WTC11 (cell line): Measurements from ENCODE around the gene ZNF333. TPM values are rescaled to one million over a fixed set of nuclear protein-coding genes. Genes with fewer than 3 reads are reported as not detected.
A peak's percentile ranks its signal among the peaks of the same experiment; 100 is the strongest.

Experiments used
- ATAC-seq: fragments of 200-7000 bp; cut with Tn5 transposase; 2 replicates; pipeline ENCODE4 v1.10.0; 2021; ENCODE audit warnings: mild to moderate bottlenecking, moderate library complexity
- CTCF ChIA-PET: fragments of 300-600 bp; sonication (Branson Sonifier 250); formaldehyde crosslinking; loops from one replicate; lab custom pipeline; 2021; ENCODE audit warnings: antibody characterized with exemption; lab: Charles Lee
- POLR2A ChIA-PET: fragments of 350-600 bp; sonication (Branson Sonifier 250); formaldehyde crosslinking; loops from one replicate; lab custom pipeline; 2021; ENCODE audit warnings: antibody characterized with exemption; lab: Charles Lee
- DNase-seq: peaks from one replicate; pipeline ENCODE4 v3.0.0; 2021; ENCODE audit warnings: low spot score
- H3K27ac Mint-ChIP-seq: 2 replicates; pipeline ENCODE4 v1.8.0; 2021; ENCODE audit warnings: mixed read lengths
- H3K27me3 Mint-ChIP-seq: 2 replicates; pipeline ENCODE4 v1.8.0; 2021; ENCODE audit warnings: low read depth, mild to moderate bottlenecking, moderate library complexity, mixed read lengths
- H3K36me3 Mint-ChIP-seq: 2 replicates; pipeline ENCODE4 v1.8.0; 2021; ENCODE audit warnings: mixed read lengths
- H3K4me1 Mint-ChIP-seq: 2 replicates; pipeline ENCODE4 v1.8.0; 2022; ENCODE audit warnings: mixed read lengths
- H3K4me3 Mint-ChIP-seq: 2 replicates; pipeline ENCODE4 v1.8.0; 2021; ENCODE audit warnings: mild to moderate bottlenecking, moderate library complexity, mixed read lengths
- H3K9me3 Mint-ChIP-seq: 2 replicates; pipeline ENCODE4 v1.8.0; 2021; ENCODE audit warnings: mixed read lengths
- ATF1 ChIP-seq: sonication (generic); formaldehyde crosslinking; IDR thresholded peaks from 2 replicates; pipeline ENCODE4 v1.8.1; 2023; ENCODE audit warnings: mild to moderate bottlenecking, moderate library complexity, missing genetic modification reagents
- ATF2 ChIP-seq: sonication (generic); formaldehyde crosslinking; IDR thresholded peaks from 2 replicates; pipeline ENCODE4 v1.8.1; 2022; ENCODE audit warnings: low read depth, missing genetic modification reagents, borderline replicate concordance
- CREB1 ChIP-seq: sonication (generic); formaldehyde crosslinking; IDR thresholded peaks from 2 replicates; pipeline ENCODE4 v1.8.0; 2023; ENCODE audit warnings: mild to moderate bottlenecking, missing genetic modification reagents
- ELF4 ChIP-seq: sonication (generic); formaldehyde crosslinking; IDR thresholded peaks from 2 replicates; pipeline ENCODE4 v1.8.1; 2022; ENCODE audit warnings: low read depth, mild to moderate bottlenecking, moderate library complexity, missing genetic modification reagents
- ESRRA ChIP-seq: sonication (generic); formaldehyde crosslinking; IDR thresholded peaks from 2 replicates; pipeline ENCODE4 v1.8.1; 2022; ENCODE audit warnings: mild to moderate bottlenecking, missing genetic modification reagents, borderline replicate concordance
- FOXP1 ChIP-seq: sonication (generic); formaldehyde crosslinking; IDR thresholded peaks from 2 replicates; pipeline ENCODE4 v1.8.0; 2022; ENCODE audit warnings: missing genetic modification reagents, mild to moderate bottlenecking, moderate library complexity, borderline replicate concordance
- GRHL2 ChIP-seq: fragments of 250-450 bp; sonication (Bioruptor Pico); IDR thresholded peaks from 2 replicates; pipeline ENCODE4 v1.8.0; 2022; ENCODE audit warnings: mild to moderate bottlenecking, moderate library complexity; ENCODE audit not compliant: insufficient replicate concordance, severe bottlenecking
- HMGA2 ChIP-seq: fragments of 250-450 bp; sonication (Bioruptor Pico); IDR thresholded peaks from 2 replicates; pipeline ENCODE4 v1.4.0; 2021; ENCODE audit warnings: mild to moderate bottlenecking, moderate library complexity
- IRF1 ChIP-seq: sonication (generic); formaldehyde crosslinking; IDR thresholded peaks from 2 replicates; pipeline ENCODE4 v1.8.0; 2023; ENCODE audit warnings: missing genetic modification reagents
- KAT7 ChIP-seq: sonication (generic); formaldehyde crosslinking; IDR thresholded peaks from 2 replicates; pipeline ENCODE4 v1.8.1; 2023; ENCODE audit warnings: missing genetic modification reagents, mild to moderate bottlenecking, borderline replicate concordance
- MAX ChIP-seq: sonication (generic); formaldehyde crosslinking; IDR thresholded peaks from 2 replicates; pipeline ENCODE4 v1.8.0; 2022; ENCODE audit warnings: mild to moderate bottlenecking, missing genetic modification reagents
- PRRX2 ChIP-seq: fragments of 250-450 bp; sonication (Bioruptor Pico); IDR thresholded peaks from 2 replicates; pipeline ENCODE4 v1.8.0; 2021; ENCODE audit warnings: mild to moderate bottlenecking
- SMAD3 ChIP-seq: sonication (generic); formaldehyde crosslinking; IDR thresholded peaks from 2 replicates; pipeline ENCODE4 v1.8.0; 2022; ENCODE audit warnings: missing genetic modification reagents, mild to moderate bottlenecking, borderline replicate concordance
- USF1 ChIP-seq: sonication (generic); formaldehyde crosslinking; IDR thresholded peaks from 2 replicates; pipeline ENCODE4 v1.8.0; 2022; ENCODE audit warnings: mild to moderate bottlenecking, missing genetic modification reagents
- ZNF138 ChIP-seq: sonication (generic); formaldehyde crosslinking; conservative IDR thresholded peaks from 2 replicates; pipeline ENCODE4 v1.8.1; 2022; ENCODE audit warnings: mild to moderate bottlenecking, moderate library complexity, missing genetic modification reagents
- ZNF232 ChIP-seq: sonication (generic); formaldehyde crosslinking; IDR thresholded peaks from 2 replicates; pipeline ENCODE4 v1.8.0; 2022; ENCODE audit warnings: mild to moderate bottlenecking, missing genetic modification reagents
- ZNF396 ChIP-seq: fragments of 250-450 bp; sonication (Bioruptor Pico); IDR thresholded peaks from 2 replicates; pipeline ENCODE4 v1.8.0; 2021; ENCODE audit warnings: mild to moderate bottlenecking, moderate library complexity, borderline replicate concordance
- ZNF416 ChIP-seq: fragments of 250-450 bp; sonication (Bioruptor Pico); IDR thresholded peaks from 2 replicates; pipeline ENCODE4 v1.9.0; 2021; ENCODE audit warnings: mild to moderate bottlenecking, inconsistent platforms
- total RNA-seq: library from RNA; stranded (reverse); gene quantifications from 3 replicates; pipeline ENCODE4 v1.2.3, GENCODE V29; 2021
- TF ChIP-seq, protein P1 (sequence below): fragments of 250-450 bp; sonication (Bioruptor Pico); IDR thresholded peaks from 2 replicates; pipeline ENCODE4 v1.9.0; 2021; ENCODE audit warnings: mild to moderate bottlenecking
- TF ChIP-seq, protein P2 (sequence below): sonication (generic); formaldehyde crosslinking; IDR thresholded peaks from 2 replicates; pipeline ENCODE4 v1.8.1; 2023; ENCODE audit warnings: mild to moderate bottlenecking, missing genetic modification reagents
- TF ChIP-seq, protein P3 (sequence below): fragments of 250-450 bp; sonication (Bioruptor Pico); conservative IDR thresholded peaks from 2 replicates; pipeline ENCODE4 v1.9.0; 2021; ENCODE audit warnings: mild to moderate bottlenecking

Gene ZNF333
- total RNA-seq, 1 experiment from 2014 or later = 16.2 TPM

DNA sequence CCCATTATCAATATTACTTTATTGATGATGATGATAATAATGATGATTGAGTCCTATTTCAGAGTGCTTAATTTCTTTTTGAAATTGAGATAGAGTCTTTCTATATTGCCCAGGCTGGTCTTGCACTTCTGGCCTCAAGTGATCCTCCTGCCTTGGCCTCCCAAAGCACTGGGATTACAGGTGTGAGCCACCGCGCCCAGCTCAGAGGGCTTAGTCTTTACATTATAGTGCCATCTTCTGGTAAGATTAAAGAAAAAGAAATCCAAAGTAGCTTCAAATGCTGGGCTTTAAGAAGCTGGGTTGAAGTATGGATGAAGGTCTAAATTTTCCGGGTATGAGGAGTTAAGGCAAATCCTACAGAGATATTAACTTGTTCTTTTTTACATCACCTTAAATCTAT is 3.4 kb upstream of the ZNF333 start:
- Mint-ChIP-seq H3K9me3 (0 out of 2 replicates have a peak, but pooled peaks cover 4% of the 10 kb centered on the region), H3K4me3 (no peak overlapping the region), H3K27me3 (peaks cover 19% of the 10 kb centered on the region), H3K4me1 (peaks cover 11% of the 10 kb centered on the region), H3K36me3 (no peaks in the 10 kb centered on the region), H3K27ac (no peak overlapping the region)
- ChIA-PET CTCF (interaction anchor here (0.5 to 9.4 kb wide), 27 partner anchors 12 to 406 kb away, joined by 3 to 224 read pairs (median 4); partner anchors contain the start of genes ADGRE3 and NDUFB7), POLR2A (no interaction called here)
- no peak for ATAC-seq
- TF ChIP-seq ATF2 (CRISPR knock-in tag) (no peak), GRHL2 (CRISPR knock-in tag) (no peak), MAX (no peak), USF1 (CRISPR knock-in tag) (no peak), ZNF138 (CRISPR knock-in tag) (no peak), ZNF396 (CRISPR knock-in tag) (no peak), ESRRA (CRISPR knock-in tag) (no peak), ZNF232 (no peak)
- TF ChIP-seq, protein P1, sequence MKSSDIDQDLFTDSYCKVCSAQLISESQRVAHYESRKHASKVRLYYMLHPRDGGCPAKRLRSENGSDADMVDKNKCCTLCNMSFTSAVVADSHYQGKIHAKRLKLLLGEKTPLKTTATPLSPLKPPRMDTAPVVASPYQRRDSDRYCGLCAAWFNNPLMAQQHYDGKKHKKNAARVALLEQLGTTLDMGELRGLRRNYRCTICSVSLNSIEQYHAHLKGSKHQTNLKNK (CRISPR knock-in tag) = no peak
- TF ChIP-seq, protein P2, sequence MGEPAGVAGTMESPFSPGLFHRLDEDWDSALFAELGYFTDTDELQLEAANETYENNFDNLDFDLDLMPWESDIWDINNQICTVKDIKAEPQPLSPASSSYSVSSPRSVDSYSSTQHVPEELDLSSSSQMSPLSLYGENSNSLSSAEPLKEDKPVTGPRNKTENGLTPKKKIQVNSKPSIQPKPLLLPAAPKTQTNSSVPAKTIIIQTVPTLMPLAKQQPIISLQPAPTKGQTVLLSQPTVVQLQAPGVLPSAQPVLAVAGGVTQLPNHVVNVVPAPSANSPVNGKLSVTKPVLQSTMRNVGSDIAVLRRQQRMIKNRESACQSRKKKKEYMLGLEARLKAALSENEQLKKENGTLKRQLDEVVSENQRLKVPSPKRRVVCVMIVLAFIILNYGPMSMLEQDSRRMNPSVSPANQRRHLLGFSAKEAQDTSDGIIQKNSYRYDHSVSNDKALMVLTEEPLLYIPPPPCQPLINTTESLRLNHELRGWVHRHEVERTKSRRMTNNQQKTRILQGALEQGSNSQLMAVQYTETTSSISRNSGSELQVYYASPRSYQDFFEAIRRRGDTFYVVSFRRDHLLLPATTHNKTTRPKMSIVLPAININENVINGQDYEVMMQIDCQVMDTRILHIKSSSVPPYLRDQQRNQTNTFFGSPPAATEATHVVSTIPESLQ = no peak
- DNase-seq = peak; percentile 25

- peaks cover 6% of the 10 kb centered on the region; the same call in 1 of the 2 replicates for H3K4me1 Mint-ChIP-seq
- ChIA-PET CTCF (interaction anchor here (0.5 to 2.0 kb wide), 2 partner anchors 121 to 397 kb away, joined by 3 to 8 read pairs; no protein-coding TSS in a partner anchor), POLR2A (no interaction called here)
- no peak for DNase-seq
- H3K36me3 Mint-ChIP-seq = peaks cover 31% of the 10 kb centered on the region
- H3K4me3 Mint-ChIP-seq = no peak overlapping the region
- no peak overlapping the region for H3K27ac Mint-ChIP-seq
- H3K27me3 Mint-ChIP-seq = no peaks in the 10 kb centered on the region
- TF ChIP-seq CREB1 (CRISPR knock-in tag) = no peak
- no peak for ATAC-seq
- H3K9me3 Mint-ChIP-seq = no peaks in the 10 kb centered on the region
Observed at GRCh38 chr19:14694641-14695266, 4.9 kb downstream of the ZNF333 start.

DNA sequence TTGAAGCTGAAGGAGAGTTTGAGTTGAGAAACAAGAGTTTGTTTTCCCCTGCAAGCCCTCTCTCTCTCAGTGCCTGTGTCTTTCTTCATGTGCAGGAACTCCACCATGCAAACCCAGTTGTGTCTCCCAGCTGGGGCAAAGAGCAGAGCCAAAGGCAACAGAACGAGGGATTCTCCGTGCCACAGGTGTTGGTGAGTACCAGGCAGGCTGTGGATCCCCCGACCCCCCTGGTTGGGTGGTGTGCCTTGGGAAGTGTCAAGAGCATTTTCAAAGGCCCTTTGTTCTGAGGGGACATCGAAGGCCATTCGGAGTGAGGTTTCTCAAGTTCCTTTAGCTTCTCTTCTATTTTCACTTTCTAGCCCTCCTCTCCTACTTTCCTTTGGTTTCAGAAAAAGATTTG is 5.6 kb downstream of the ZNF333 start:
- CTCF ChIA-PET = no interaction called here
- no peaks in the 10 kb centered on the region for H3K27me3 Mint-ChIP-seq
- H3K36me3 Mint-ChIP-seq = peaks cover 39% of the 10 kb centered on the region
- POLR2A ChIA-PET = no interaction called here
- peaks cover 4% of the 10 kb centered on the region; the same call in 1 of the 2 replicates for H3K4me1 Mint-ChIP-seq
- H3K9me3 Mint-ChIP-seq = no peaks in the 10 kb centered on the region
- DNase-seq (no peak), ATAC-seq (no peak)
- no peak overlapping the region for H3K4me3 Mint-ChIP-seq
- no peak overlapping the region for H3K27ac Mint-ChIP-seq
- TF ChIP-seq PRRX2 (CRISPR knock-in tag) (no peak), KAT7 (CRISPR knock-in tag) (no peak), SMAD3 (CRISPR knock-in tag) (no peak), ZNF416 (no peak), IRF1 (no peak), ATF1 (no peak), FOXP1 (CRISPR knock-in tag) (no peak), ELF4 (CRISPR knock-in tag) (no peak), HMGA2 (CRISPR knock-in tag) (no peak)
- TF ChIP-seq, protein P3, sequence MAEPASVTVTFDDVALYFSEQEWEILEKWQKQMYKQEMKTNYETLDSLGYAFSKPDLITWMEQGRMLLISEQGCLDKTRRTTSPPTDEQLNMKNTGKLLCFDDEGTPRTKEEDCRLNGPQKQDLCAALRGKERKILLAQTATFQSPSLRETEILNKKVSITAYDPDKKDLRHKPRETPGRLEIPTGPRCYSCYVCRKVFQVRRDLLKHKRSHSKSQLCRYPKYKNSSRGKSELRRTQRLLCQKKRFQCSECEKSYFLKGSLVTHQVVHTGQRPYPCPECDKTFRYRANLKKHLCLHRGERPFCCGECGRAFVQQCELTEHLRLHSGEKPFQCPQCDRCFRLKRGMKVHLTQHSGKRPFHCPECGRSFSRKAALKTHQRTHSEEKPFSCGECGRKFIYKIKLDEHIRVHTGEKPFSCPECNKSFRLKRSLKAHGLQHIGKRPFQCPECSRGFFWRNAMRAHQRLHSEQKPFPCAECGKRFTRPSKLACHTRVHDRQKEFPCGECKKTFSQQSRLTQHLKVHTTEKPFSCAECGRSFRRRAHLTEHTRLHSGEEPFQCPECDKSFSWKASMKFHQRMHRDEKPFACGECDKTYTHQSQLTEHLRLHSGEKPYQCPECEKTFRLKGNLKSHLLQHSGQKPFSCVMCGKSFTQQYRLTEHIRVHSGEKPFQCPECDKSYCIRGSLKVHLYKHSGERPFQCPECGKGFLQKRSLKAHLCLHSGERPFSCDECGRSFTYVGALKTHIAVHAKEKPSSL (CRISPR knock-in tag) = no peak
- TF ChIP-seq, protein P1 (CRISPR knock-in tag) = no peak
- TF ChIP-seq, protein P2 = no peak
